ENCODE data around the gene KRI1.

DNA sequence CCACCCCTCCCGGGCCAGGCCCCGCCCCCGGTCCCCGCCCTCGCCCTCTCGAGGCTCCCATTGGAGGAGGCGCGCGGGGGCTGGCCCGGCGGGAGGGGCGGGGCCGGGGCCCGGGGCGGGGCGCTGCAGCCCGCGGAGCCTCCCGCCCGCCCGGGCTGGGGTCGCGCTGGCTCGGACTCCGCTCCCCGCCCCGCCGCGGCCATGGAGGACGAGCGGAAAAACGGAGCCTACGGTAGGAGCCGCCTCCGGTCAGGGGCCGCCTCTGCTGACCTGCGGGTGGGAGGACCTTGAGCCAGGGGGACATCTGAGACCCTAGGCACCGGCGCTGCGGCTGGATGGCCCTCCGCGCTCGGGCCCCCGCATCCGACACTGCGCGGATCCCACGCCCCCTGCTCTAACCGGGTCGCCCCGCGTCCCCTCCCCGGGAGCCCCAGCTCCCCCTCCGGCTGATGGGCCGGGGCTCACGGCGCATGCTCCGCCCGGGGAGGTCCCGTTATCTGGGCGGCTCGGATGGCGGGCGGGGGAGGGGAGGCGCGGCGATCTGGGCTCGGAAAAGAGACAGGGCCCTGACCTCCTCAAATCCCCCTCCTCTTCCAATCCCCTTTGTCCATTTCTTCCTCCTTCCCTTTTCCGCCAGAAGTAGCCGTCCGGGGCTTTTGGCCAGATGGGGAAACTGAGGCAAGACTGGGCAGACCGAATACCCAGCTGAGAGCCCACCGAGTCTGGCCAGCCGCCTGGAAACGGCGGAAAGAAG lies 36.7 kb upstream of the KRI1 start:
- TF ChIP-seq POLR2AphosphoS5 (IDR thresholded peaks at IDR 0.05; ENCODE audit: low read depth, low read length) = 0 out of 2 replicates have a peak, but pooled peaks have one; percentile 23
- TF ChIP-seq POLR2A (IDR thresholded peaks at IDR 0.05; ENCODE audit: low read depth, low read length) = no peak
- TF ChIP-seq TAF1 (IDR thresholded peaks at IDR 0.05; ENCODE audit: borderline replicate concordance, low read depth, low read length) = 0 out of 2 replicates have a peak, but pooled peaks have one; percentile 21
